ENCODE data around the gene TREH. TPM values are rescaled to one million over a fixed set of nuclear protein-coding genes. Genes with fewer than 3 reads are reported as not detected.

The TREH gene
- total RNA-seq, 2 donors from 2014 or later: 2.0 TPM; not detected in 1

- Histone ChIP-seq H3K36me3 (replicated peaks in 1 of 2; ENCODE audit: insufficient read depth in 1 of 2, low read depth in 2 of 2) (no peaks in the 10 kb centered on the region), H3K4me3 (no peak overlapping the region), H3K27me3 (no peaks in the 10 kb centered on the region), H3K4me1 (peaks cover 10% of the 10 kb centered on the region), H3K27ac (no peak overlapping the region), H3K9me3 (no peaks in the 10 kb centered on the region)
- 63 to 72% methylated on average over 11 to 13 of the region's 13 CpGs for WGBS, 2 donors
- intact Hi-C loops (cut with DNase I): no loop called here
- TF ChIP-seq POLR2A (IDR thresholded peaks at IDR 0.05) (no peak), CTCF (IDR thresholded peaks at IDR 0.05) (no peak)
- ATAC-seq (no peak), DNase-seq (peak in 1 of 4 donors; percentile 42)
These were observed 51.0 kb downstream of the TREH start for GRCh38 chr11:118628432-118628831.

GRCh38 chr11:118628031-118628430 lies 51.4 kb downstream of the TREH start:
- H3K4me3 ChIP-seq: no peak overlapping the region

GRCh38 chr11:118627566-118627965 lies 51.9 kb downstream of the TREH start:
- Histone ChIP-seq H3K4me1 (peaks cover 16% of the 10 kb centered on the region), H3K27me3 (no peaks in the 10 kb centered on the region), H3K9me3 (no peaks in the 10 kb centered on the region), H3K4me3 (no peak overlapping the region), H3K36me3 (replicated peaks in 1 of 2; ENCODE audit: insufficient read depth in 1 of 2, low read depth in 2 of 2) (no peaks in the 10 kb centered on the region), H3K27ac (no peak overlapping the region)
- TF ChIP-seq CTCF (IDR thresholded peaks at IDR 0.05) (no peak), POLR2A (IDR thresholded peaks at IDR 0.05) (no peak)
- intact Hi-C loops (cut with DNase I): no loop called here
- 82 to 84% methylated on average over 6 to 9 of the region's 10 CpGs for WGBS, 2 donors
- DNase-seq (no peak), ATAC-seq (no peak)

More at GRCh38 chr11:118628031-118628430, 51.4 kb downstream of the TREH start:
- Histone ChIP-seq H3K27ac (no peak overlapping the region), H3K27me3 (no peaks in the 10 kb centered on the region), H3K9me3 (no peaks in the 10 kb centered on the region), H3K4me1 (peaks cover 12% of the 10 kb centered on the region), H3K36me3 (replicated peaks in 1 of 2; ENCODE audit: insufficient read depth in 1 of 2, low read depth in 2 of 2) (no peaks in the 10 kb centered on the region)
- WGBS, 2 donors: 89 to 92% methylated on average over 20 of the region's 20 CpGs
- intact Hi-C loops (cut with DNase I): no loop called here
- no peak for TF ChIP-seq POLR2A (IDR thresholded peaks at IDR 0.05)
- TF ChIP-seq CTCF (IDR thresholded peaks at IDR 0.05): no peak
- DNase-seq (no peak), ATAC-seq (no peak)

- 82 to 96% methylated on average over 2 of the region's 2 CpGs for WGBS, 2 donors
- intact Hi-C loops (cut with DNase I): no loop called here
- H3K4me3 ChIP-seq: no peak overlapping the region
- ATAC-seq (no peak), DNase-seq (no peak)
- H3K36me3 ChIP-seq (replicated peaks in 1 of 2; ENCODE audit: insufficient read depth in 1 of 2, low read depth in 2 of 2): no peaks in the 10 kb centered on the region
- no peak overlapping the region for H3K27ac ChIP-seq
- TF ChIP-seq POLR2A (IDR thresholded peaks at IDR 0.05): no peak
- no peak for TF ChIP-seq CTCF (IDR thresholded peaks at IDR 0.05)
- peaks cover 32% of the 10 kb centered on the region for H3K4me1 ChIP-seq
- no peaks in the 10 kb centered on the region for H3K9me3 ChIP-seq
- no peaks in the 10 kb centered on the region for H3K27me3 ChIP-seq
These were observed 53.5 kb downstream of the TREH start for GRCh38 chr11:118625976-118626375.

- intact Hi-C loops (cut with DNase I): no loop called here
- TF ChIP-seq CTCF (IDR thresholded peaks at IDR 0.05) (no peak), POLR2A (IDR thresholded peaks at IDR 0.05) (no peak)
- Histone ChIP-seq H3K27ac (no peak overlapping the region), H3K36me3 (replicated peaks in 1 of 2; ENCODE audit: insufficient read depth in 1 of 2, low read depth in 2 of 2) (no peaks in the 10 kb centered on the region), H3K4me1 (peaks cover 36% of the 10 kb centered on the region), H3K9me3 (no peaks in the 10 kb centered on the region), H3K27me3 (no peaks in the 10 kb centered on the region), H3K4me3 (no peak overlapping the region)
- 85 to 93% methylated on average over 4 to 6 of the region's 6 CpGs for WGBS, 2 donors
- no peak for DNase-seq
- no peak for ATAC-seq
These were observed 54.3 kb downstream of the TREH start for GRCh38 chr11:118625036-118625690.

Data from body of pancreas (tissue), 4 donors.